HG03103 (cell line): ENCODE measurements around the gene AGRN.
"Not testable (repeated sequence)": the region's sequence is repeated elsewhere in the genome, so short reads cannot be mapped to it uniquely, and the experiment has no call there.

Experiments
- ATAC-seq: cut with Tn5 transposase; IDR thresholded peaks from one replicate; pipeline ENCODE4 v1.9.1; 2021; ENCODE audit warnings: low read depth; ENCODE audit not compliant: unreplicated experiment

AGRN gene

DNA sequence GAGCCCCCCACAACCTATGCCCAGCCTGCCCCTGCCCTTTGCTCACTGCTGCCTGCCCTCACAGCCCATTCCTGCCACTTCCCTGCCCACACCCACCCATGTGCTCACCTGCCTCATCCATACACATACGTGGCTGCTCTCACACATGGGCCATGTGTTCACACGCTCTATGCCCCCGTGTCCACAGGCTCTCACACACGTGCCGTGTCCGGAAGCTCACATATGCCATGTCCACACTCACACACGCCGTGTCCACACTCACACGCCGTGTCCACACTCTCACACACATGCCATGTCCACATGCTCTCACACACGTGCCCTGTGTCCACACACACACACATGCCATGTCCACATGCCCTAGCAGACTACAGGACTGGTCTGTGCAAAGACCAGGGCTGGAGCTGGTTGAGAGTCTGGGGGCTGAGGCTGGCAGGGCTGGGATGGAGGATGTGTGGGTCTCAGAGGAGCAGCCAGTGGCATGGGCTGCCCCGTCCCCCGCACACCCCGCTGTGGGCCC, 54.8 kb downstream of the AGRN start:
- no peak for ATAC-seq

DNA sequence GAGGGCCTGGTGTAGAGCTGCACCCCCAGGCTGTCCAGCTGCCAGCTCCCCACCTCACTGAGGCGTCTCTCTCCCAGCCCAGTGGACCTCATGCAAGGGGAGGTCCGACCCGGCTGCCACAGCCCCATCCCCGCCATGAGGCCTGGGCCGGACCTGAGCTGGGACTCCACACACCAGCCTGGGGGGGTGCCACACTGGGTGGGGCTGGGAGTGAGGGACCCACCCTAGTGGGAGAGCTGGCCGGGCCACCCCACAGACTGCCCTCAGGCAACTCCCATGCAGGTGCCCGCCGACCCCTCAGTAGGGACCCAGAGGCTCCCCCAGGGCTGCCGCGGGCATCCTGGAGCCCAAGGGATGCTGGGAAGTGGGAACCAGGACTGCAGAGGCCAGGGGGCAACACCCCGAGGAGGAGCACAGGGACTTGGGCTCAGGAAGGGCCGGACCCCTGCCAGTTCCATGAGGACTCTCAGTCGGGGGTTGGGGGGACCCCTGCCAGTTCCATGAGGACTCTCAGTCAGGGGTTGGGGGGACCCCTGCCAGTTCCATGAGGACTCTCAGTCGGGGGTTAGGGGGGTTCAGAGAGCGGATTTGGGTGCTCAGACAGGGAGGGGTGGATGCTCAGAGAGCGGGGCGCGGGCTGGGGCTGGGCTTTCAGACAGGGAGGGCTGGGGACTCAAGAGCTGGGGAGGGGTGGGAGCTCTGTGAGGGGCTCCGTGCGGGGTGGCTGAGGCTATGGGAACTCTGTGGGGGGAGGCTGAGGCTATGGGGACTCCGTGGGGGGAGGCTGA, 55.4 kb downstream of the AGRN start:
- ATAC-seq, result no peak

DNA sequence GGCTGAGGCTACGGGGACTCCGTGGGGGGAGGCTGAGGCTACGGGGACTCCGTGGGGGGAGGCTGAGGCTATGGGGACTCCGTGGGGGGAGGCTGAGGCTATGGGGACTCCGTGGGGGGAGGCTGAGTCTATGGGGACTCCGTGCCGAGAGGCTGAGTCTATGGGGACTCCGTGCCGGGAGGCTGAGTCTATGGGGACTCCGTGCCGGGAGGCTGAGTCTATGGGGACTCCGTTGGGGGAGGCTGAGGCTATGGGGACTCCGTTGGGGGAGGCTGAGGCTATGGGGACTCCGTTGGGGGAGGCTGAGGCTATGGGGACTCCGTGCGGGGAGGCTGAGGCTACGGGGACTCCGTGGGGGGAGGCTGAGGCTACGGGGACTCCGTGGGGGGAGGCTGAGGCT, 57.5 kb downstream of the AGRN start:
- ATAC-seq, result not testable (repeated sequence)

DNA sequence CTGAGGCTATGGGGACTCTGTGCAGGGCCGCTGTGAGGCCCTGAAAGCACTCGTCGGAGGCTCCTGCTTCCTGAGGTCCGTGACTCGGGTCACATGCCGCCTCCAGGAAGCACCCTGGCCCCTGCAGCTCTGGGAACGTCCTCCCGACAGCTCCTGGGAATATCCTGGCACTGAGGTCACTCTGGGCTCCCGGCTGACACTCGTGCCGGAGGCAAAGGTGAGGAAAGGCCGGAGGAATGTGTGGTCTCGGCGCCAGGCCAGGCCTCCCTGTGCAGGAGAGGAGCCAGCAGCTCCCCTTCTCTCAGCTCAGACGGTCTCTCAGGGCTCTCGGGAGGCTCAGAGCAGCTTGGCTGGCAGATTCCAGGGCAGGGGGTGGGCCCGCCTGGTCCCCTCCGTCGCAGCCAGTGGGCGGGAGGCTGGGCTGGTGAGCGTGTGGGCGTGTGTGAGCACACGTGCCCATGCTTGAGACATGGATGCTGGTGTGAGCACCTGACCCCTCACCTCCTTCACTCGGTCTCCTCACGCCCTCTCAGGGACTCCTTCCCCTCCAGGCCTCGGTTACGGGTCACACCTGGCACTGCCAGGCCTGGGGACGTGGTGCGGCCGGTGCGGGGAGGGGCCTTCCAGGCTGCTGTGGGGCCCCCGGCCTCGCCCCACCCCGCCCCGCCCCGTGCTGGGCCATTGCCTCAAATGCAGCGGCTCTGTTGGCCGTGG, 59.6 kb downstream of the AGRN start:
- ATAC-seq, result no peak

DNA sequence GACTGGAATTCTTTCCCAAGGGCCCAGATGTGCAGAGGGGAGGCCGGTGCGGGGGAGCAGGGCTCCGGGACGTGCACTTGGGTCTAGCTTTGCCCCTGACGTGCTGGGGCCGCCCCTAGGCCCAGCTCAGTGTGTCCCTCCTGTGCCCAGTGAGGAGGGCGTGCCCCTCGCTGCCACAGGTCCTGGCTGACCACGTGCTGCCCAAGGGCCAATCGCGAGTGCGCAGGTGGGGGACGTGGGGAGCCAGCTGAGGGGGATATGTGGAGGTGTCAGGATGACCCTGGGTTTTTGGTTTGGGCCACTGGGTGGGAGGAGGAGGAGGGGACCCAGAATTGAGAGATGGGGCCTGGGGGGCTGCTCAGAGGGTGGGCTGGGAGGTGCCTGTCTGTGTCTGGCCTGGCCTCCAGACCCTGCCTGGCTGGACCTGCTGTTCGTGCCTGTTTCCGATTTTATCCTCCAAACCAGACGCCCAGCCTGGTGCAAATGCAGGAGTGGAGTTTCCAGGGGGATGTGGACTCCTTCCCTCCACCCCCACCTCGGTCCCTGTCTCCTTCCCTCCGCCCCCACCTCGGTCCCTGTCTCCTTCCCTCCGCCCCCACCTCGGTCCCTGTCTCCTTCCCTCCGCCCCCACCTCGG, 60.3 kb downstream of the AGRN start:
- no peak for ATAC-seq

DNA sequence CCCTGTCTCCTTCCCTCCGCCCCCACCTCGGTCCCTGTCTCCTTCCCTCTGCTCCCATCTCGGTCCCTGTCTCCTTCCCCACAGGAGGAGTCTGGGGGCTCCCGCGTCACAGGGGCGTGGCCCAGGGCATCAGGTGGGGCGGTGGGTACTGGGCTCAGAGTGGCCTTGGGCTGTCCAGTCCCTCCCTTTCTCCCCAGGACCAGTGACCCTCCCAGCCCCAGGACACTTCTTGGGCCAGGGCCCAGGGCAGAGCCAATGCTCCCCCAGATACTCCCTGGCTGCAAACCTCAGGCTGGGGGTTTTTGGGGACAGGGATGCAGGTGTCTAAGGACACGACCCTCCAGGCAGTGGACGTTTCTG, 61.0 kb downstream of the AGRN start:
- no peak for ATAC-seq

DNA sequence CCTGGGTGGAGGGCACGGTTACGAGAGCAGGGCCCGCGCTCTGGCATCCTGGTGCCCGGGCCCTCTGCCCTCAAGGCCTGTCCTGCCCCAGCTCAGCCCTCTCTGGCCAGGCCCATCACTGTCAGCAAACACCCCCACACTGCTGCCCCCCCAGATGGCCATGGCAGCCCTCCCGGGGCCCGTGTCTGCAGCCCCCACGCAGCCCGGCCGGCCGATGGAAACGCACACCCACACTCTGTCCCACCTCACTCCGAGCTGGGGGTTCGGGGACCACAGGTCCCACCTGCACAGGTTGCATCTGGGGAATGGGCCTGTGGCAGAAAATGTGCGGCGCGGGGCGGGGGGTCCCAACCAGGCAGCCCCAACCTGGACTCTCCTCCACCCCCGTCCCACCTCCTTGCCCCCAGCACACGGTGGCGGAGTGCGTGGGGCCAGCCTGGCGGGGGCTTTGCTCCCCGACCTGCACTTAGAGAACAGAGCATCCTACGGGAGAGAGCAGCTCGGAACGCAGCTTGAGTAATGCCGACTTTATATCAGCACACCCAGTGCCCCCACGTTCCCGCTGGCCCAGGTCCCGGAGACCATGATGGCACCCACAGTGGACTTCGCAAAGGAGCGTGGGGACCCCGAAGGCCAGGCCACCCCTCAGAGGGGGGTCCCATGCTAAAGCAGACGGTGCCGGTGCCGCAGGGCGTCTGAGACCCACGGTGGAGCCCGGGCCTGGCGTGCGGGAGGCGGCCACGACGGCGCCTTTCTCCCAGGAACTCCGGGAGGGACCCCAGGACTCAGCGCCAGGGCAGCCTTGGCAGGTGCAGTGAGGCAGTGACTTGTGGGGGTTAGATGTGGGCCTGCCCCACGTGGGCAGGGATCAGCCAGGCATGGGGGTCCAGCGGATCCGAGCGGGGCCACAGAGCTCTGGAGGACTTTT, 61.7 kb downstream of the AGRN start:
- ATAC-seq, result no peak

DNA sequence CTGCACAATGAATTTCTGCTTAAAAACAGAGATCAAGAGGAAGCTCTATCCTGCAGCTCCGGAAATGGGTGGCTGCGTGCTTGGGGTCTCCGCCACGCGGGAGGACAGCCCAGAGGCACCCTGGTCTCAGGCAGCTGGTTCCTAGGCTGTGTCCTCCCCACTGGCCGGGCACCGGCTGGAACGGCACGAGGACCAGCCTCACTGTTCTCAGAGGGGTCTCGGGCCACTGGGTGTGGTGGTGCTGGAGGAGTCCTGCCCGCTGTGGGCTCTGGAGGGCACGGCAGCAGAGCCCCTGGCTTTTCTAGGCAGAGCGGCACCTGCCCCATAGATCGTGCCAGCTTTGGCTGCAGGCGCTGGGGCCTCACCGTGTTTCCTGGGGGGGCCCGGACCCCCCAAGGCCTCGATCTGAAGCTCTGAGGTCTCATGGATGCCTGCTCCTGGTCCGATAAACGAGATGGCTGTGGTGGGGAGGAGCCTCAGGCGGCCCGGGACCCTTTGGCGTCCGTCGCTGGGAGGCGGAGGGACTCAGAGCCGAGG, 62.4 kb downstream of the AGRN start:
- ATAC-seq, result no peak

DNA sequence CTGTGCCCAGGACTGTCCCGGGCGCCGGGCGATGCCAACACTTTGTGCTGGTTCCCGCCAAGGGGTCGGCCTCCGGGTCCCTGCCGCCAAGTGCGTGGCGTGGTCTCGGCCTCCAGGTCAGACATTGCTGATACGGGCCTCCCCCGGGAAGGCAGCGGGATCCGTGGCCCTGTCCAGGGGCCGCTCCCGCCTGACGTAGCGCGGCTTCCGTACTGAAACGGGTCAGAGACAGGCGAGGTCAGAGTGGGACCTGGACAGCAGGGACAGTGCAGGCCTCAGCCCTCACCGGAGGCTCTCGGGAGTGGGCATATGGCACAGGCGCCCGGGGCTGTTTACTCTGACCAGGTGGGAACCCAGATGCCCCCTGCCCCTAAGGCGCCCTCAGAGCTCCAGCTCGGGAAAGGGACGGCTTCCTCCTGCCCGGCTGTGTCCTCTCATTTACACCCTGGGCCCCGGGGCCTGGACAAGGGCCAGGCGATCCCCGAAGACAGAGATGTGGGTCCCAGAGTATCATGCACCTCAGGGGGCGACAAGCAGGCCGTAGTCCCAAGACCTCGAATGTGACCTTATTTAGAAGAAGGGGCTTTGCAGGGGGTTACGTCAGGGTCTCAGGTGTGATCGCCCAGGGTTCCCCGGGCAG, 63.0 kb downstream of the AGRN start:
- ATAC-seq, result no peak

DNA sequence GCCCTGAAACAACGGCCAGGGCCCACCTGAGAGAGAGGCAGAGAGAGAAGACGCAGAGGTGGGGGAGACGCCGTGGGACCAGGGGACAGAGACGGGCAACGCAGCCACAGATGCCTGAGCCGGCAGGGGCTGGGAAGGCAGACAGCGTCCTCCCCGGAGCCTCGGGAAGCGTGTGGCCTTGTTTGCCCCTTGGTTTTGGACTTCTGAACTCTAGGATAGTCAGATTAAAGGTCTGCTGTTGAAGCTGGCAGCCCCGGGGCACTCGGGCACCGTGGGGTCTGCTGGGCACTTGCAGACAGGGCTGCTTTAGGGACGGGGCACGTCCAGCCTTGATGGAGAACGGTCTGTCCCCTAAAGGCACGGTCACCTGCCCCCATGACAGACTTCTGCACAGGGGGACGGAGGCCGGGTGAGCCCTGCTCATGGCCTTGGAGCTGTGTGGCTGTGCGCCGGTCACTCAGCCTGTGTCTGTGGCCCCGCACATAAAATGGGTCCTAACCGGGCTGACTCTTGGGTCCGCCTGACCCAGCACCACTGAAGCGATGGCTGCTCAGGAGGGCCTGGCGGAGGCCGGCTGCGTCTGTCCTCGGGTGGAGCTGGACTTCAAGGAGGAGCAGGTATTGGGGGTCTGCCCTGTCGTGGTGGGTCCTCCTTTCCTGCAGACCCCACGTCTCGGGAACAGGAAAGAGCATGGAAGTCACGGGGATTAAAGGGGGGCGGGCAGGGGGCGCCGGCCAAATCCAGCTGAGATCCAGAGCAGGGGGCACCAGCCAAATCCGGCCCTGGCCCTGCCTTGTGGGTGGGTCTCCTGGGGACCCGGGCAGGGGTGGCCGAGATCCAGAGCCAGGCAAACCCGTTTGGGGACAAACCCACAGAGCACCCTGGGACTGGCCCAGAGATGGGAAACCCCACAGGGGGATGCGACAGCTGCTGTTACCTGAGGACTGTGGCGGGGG, 63.8 kb downstream of the AGRN start:
- no peak for ATAC-seq

DNA sequence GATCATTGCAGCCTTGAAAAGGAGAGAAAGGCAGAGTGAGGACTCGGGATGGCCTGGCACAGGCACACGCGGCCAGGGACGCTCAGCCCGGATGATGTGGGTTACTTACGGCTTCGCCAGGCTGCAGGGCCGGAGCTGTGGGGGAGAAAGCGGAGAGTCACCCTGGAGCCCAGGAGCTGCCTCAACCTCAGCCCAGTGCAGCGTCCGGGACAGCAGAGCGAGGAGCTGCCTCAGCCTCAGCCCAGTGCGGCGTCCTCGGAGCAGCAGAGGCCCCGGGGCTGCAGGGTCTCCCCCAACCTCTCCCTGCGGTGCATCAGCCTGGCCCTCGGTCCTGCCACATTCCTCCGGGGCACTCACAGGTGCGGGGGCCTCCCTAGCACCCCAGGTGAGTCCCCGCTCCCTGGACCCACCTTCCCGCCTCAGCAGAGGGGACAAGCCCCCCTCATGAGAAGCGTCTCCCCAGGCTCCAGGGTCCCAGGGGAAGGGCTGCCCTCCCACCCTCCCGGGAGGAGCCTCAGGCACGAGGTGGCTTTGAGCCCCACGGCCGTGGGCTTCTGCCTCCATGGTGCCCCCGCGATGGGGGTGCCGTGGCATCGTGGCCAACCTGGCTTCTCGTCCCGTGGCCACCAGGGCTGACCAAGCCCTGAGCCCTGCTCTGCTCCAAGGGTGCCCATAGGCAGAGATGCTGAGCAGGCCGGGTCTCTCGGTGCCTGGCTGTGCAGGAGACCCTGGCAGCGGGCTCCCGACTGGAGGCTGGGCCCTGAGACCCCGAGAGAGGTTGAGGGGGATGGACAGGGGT, 64.7 kb downstream of the AGRN start:
- no peak for ATAC-seq

DNA sequence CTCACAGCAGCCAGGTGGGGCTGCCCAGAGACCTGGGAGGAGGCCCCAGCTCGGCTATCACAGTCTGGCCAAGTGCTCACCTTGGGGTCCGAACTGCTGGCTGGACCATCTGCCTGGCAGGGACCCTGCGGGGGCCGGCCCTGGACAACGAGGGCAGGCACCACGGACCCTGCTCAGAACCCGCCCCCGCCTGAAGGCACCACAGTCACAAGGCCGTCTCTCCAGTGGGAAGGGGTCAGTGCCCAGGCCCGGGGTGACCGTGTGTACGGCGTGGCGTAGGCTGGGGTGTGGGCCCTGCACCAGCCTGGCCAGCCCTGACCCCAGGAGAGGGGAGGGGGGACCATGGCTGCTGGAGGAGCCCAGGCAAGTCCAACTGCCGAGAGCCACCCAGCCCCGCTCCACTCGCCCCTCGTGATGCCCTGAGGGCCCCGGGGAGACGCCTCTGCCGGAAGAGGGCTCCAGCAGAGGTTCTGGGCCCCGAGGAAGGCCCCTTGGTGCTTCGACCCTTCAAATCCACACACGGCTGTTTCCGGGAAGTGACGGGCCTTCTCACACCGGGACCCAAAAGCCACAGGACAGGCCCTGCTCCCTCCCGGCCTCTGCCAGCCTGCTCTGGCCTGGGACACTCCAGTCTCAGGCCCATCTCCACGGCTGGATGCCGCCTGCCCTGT, 65.4 kb downstream of the AGRN start:
- ATAC-seq, result no peak

DNA sequence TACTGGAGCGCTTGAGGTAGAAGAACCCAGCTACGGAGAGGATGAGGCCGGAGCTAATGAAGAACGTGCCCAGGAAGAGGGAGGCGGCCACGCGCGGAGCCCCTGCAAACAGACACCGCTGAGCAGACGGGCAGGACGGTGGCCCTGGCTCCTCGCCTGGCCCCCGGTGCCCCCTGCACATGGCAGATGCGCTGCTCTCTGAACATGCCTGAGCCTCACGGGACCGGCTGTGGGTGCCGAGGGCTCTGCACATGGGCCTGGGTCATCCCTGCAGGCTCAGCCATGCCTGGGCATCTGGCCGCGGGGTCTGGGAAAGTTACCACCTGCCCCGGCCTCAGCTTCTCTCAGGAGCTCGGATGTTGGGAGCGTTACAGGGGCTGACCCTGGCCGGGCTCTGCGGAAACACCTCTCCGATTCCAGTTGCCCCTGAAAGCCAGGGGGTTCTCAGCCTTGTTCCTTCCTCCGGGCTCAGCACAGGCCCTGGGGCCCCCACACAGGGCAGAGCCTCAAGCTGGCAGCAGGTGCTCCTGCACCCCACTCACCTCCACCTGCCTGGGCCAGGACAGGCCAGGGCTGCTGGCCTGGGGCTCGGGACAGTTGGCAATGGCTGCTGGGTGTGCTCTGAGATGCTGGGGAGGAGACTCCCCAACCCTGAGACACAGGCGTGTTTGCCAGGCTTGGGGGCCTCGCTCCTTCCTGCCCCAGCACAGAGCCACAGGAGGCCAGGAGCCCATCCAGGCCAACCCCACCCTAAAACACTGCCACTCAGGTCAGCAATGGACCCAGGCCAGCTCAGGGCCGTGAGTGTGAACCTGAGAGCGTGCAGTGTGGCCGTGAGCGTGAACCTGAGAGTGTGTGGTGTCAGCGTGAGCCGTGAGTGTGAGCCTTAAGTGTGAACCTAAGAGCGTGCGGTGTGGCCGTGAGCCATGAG, 66.3 kb downstream of the AGRN start:
- no peak for ATAC-seq

DNA sequence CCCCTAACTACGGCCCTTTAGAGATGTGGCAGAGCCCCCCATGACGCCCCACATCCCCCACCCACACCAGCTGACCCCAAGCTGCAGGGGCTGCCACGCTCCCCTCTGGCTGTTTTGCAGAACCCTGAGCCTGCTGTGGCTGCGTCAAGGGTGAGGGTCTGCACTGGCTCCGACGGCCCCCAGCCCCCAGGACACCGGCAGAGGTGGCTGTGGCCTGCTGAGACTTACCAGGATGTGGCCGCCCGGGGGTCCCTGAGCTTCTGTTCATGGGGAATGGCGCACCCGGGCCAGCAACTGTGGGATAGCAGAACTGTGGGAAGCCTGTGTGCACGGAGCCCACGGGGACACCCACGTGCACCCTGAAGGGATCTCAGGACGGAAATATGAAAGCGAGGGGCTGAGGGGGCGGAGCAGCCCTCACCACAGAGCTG, 67.0 kb downstream of the AGRN start:
- no peak for ATAC-seq

DNA sequence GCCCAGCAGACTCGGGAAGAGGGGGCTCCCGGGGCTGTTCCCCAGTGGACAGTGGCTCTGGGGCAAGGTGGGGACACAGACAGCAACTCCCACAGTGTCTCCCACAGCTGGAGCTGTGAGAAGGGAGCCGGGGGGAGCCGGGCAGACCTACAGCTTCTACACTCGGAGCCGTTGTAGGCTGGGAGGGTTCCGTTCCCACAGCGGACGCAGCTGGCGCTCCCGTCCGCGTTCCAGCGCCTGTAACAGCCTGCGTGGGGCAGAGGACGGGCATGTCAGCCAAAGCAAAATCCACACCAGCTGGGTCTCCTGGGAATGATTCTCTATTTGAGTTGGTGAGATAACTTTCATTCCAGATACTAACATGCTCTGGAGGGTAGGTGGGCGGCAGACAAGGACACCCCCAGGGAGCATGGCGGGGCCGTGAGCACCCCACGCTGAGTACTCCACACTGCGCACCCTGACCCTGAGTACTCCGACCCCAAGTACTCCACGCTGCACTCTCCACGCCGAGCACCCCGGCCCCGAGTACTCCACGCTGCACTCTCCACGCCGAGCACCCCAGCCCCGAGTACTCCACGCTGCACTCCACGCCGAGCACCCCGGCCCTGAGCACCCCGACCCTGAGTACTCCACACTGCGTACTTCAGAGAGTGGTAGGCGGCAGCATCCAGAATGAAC, 67.6 kb downstream of the AGRN start:
- ATAC-seq, result no peak
